ENCODE results near the gene CSKMT. TPM values are rescaled to one million over a fixed set of nuclear protein-coding genes. Genes with fewer than 3 reads are reported as not detected.
"Not testable (repeated sequence)": the region's sequence is repeated elsewhere in the genome, so short reads cannot be mapped to it uniquely, and the experiment has no call there.

CSKMT gene
- total RNA-seq, 3 donors from 2014 or later, result 5.4 to 16.1 (median 5.8) TPM

DNA sequence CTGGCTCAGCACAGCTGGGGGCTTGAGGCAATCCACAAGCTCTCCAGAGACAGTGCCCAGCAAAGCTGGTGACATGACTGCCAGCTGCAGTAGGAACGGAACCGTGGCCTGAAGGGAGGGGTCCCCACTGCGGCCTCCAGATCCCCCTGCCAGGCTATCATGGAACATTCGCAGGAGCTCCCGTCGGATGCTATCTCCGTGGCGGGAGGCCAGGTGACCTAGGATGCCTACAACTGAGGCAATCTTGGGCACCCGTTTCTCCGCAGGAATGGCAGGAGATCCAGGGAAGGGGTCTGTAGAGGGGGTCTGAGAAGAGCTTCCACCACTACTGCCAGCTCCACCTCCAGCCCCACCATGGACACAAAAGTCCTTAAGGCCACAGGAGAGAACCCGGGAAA lies 16.1 kb upstream of the CSKMT start:
- TF ChIP-seq POLR2AphosphoS5 (IDR thresholded peaks at IDR 0.05), result no peak
- no peak for TF ChIP-seq POLR2A (IDR thresholded peaks at IDR 0.05)
- no peak for TF ChIP-seq CTCF (IDR thresholded peaks at IDR 0.05)
- no peaks in the 10 kb centered on the region for H3K36me3 ChIP-seq
- intact Hi-C loops (cut with DNase I; ENCODE audit: low total_unique reads), result no loop called here
- no peak overlapping the region for H3K27ac ChIP-seq
- H3K27me3 ChIP-seq, result no peaks in the 10 kb centered on the region
- no peak overlapping the region for H3K4me3 ChIP-seq
- H3K9me3 ChIP-seq, result no peaks in the 10 kb centered on the region
- DNase-seq (ENCODE audit: low spot score in 2 of 2), result no peak
- peaks cover 5 to 17% of the 10 kb centered on the region in 2 donors for H3K4me1 ChIP-seq

DNA sequence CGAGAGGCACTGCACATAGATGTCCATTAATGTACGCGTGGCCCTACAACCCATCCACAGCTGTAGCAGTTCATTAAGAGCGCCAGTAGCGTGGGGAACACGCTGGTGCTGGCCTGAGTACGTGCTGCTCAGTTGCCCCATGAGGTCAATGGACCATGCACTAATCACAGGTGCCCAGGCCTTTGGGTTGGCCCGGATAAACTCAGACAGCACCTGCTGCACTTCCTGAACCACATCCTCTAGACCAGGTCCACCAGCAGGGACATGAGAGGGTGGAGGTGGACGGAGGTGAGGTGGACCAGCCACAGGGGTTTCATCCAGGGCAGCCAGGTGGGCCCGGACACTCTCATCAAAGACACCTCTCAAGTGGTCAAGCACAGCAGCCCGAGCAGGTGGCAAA lies 15.6 kb upstream of the CSKMT start:
- TF ChIP-seq CTCF (IDR thresholded peaks at IDR 0.05) (no peak), POLR2AphosphoS5 (IDR thresholded peaks at IDR 0.05) (no peak), POLR2A (IDR thresholded peaks at IDR 0.05) (no peak)
- intact Hi-C loops (cut with DNase I; ENCODE audit: low total_unique reads), result no loop called here

DNA sequence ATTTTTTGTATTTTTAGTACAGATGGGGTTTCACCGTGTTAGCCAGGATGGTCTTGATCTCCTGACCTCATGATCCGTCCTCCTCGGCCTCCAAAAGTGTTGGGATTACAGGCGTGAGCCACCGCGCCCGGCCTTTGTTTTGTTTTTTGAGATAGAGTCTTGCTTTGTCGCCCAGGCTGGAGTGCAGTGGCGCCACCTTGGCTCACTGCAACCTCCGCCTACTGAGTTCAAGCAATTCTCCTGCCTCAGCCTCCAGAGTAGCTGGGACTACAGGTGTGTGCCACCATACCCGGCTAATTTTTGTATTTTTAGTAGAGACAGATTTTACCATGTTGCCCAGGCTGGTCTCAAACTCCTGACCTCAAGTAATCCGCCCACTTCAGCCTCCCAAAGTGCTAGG lies 14.8 kb upstream of the CSKMT start:
- H3K27me3 ChIP-seq; H3K36me3 ChIP-seq; intact Hi-C loops (cut with DNase I; ENCODE audit: low total_unique reads); H3K9me3 ChIP-seq; H3K4me3 ChIP-seq; H3K27ac ChIP-seq; DNase-seq (ENCODE audit: low spot score in 2 of 2): not testable (repeated sequence)
- H3K4me1 ChIP-seq, result peaks cover 5 to 17% of the 10 kb centered on the region in 2 donors

More for the DNA sequence above, 15.6 kb upstream of the CSKMT start:
- peaks cover 5 to 17% of the 10 kb centered on the region in 2 donors for H3K4me1 ChIP-seq
- H3K4me3 ChIP-seq, result no peak overlapping the region
- no peaks in the 10 kb centered on the region for H3K9me3 ChIP-seq
- H3K36me3 ChIP-seq, result no peaks in the 10 kb centered on the region
- H3K27ac ChIP-seq, result no peak overlapping the region
- no peaks in the 10 kb centered on the region for H3K27me3 ChIP-seq
- no peak for DNase-seq (ENCODE audit: low spot score in 2 of 2)

- Histone ChIP-seq H3K4me3 (peak overlapping the region; percentile 81 to 95 (median 94)), H3K27me3 (no peaks in the 10 kb centered on the region), H3K4me1 (peaks cover 0 to 7% of the 10 kb centered on the region in 2 donors), H3K36me3 (no peaks in the 10 kb centered on the region), H3K9me3 (no peaks in the 10 kb centered on the region), H3K27ac (peak overlapping the region; percentile 91 to 92)
- TF ChIP-seq POLR2A (IDR thresholded peaks at IDR 0.05) (no peak), POLR2AphosphoS5 (IDR thresholded peaks at IDR 0.05) (no peak), CTCF (IDR thresholded peaks at IDR 0.05) (no peak)
- intact Hi-C loops (cut with DNase I; ENCODE audit: low total_unique reads), result no loop called here
- no peak for DNase-seq (ENCODE audit: low spot score in 2 of 2)
Measured at GRCh38 chr11:62652161-62653006, 12.7 kb upstream of the CSKMT start.

- no peak for DNase-seq (ENCODE audit: low spot score in 2 of 2)
- no peak overlapping the region for H3K27ac ChIP-seq
- H3K9me3 ChIP-seq, result no peaks in the 10 kb centered on the region
- intact Hi-C loops (cut with DNase I; ENCODE audit: low total_unique reads), result no loop called here
- H3K4me1 ChIP-seq, result peaks cover 0 to 7% of the 10 kb centered on the region in 2 donors
- H3K4me3 ChIP-seq, result no peak overlapping the region
- no peak for TF ChIP-seq CTCF (IDR thresholded peaks at IDR 0.05)
- TF ChIP-seq POLR2AphosphoS5 (IDR thresholded peaks at IDR 0.05), result no peak
- no peak for TF ChIP-seq POLR2A (IDR thresholded peaks at IDR 0.05)
- no peaks in the 10 kb centered on the region for H3K27me3 ChIP-seq
- H3K36me3 ChIP-seq, result no peaks in the 10 kb centered on the region
Measured at GRCh38 chr11:62654297-62654696, 10.8 kb upstream of the CSKMT start.
